Activated CD4-positive, alpha-beta T cell treated with anti-CD3 and anti-CD28 coated beads, Interleukin-2, amount 50 U/mL, for 48 hours (primary cell): ENCODE data around the gene RBKS.

Experiments used
- DNase-seq, 2 experiments: peaks; one replicate each; pipeline ENCODE4 v3.0.0-alpha.2; 2020

Gene RBKS

DNA sequence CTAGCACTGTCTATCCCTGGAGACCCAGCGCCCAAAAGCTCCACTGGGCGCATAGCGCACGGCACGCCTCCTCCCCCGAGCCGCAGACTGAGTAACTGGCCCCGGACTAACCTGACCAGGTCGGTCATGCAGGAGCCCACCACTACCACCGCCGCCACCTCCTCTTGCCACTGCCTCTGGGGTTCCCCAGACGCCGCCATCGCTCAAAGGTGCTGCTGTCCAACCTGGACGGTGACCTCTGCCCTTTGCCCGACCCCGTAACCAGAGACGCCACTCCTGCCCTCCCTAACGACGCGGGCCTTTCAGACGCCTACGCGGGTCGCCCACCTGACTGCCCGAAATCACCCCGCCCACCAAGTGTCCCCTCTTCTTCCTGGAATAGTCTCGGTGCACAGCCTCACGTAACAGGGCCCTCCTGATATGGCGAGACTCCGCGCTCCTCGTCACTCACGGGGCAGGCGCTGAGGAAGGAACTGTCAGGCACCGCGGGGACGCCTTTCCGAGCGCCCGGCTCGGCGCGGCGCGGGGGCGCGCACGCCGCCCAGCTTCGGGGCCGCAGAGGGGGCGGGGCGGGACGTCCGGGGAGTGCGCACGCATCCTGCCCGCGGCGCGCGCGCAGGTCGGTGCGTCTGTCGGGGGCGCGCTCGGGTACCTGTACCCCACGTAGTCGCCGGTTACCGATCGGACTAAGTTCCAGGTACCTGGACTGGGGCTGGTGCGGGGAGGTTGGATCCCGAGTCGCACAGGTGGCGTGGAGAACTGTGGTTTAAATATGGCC, at the start of gene RBKS, which contains the start of gene BABAM2:
TSS of gene RBKS (minus strand) at position 242 of the 778 bp plus-strand sequence. CDS start at position 200, 42 bp downstream.
TSS of gene BABAM2 (plus strand) at position 584 of the 778 bp plus-strand sequence. CDS start 3,828 bp downstream, outside the sequence.
- DNase-seq, result peak; percentile 87 to 90

DNA sequence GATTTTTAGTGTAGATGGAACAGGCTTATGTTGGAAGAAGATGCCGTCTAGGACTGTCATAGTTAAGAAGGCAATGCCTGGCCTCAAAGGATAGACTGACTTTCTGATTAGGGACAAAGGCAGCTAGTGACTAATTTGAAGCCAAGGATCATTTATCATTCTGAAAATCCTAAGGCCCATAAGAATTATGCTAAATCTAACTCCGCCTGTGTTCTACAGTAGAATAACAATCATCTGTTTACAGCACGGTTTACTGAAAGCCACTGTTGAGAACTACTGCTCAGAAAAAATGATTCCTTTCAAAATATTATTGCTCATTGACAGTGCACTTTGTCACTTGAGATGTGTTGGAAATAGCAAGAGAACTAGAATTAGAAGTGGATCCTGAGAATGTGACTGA, 44.8 kb upstream of the RBKS start:
- DNase-seq, result no peak

- no peak for DNase-seq
Observed at GRCh38 chr2:27932396-27932795, 42.2 kb upstream of the RBKS start.

DNA sequence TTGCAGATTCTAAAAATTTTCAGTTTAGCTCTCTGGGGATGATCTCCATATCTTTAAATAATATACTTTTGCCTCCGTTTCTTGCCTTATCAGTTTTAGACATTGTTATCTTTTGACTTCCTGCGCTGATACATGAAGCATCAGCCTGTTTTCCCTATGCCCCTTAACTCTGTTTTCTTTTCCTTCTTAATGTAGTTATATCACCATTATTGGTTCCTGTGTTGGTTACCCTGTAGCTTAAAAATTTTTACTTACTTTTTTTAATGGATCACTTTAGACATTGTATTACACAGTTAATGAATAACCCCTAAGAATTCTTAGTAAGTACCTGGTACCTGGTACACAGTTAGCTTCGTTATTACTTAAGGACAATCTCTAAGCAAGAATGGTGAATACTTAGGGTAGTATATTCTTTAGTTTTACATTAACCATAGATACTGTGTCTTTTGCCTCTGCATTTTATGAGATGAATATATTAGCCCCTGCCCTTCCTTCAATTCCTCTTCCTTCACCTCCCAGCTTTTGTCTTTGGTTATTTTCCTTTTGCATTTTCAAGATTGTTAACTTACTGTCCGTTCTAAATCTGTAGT, 41.3 kb upstream of the RBKS start:
- DNase-seq, result no peak

DNA sequence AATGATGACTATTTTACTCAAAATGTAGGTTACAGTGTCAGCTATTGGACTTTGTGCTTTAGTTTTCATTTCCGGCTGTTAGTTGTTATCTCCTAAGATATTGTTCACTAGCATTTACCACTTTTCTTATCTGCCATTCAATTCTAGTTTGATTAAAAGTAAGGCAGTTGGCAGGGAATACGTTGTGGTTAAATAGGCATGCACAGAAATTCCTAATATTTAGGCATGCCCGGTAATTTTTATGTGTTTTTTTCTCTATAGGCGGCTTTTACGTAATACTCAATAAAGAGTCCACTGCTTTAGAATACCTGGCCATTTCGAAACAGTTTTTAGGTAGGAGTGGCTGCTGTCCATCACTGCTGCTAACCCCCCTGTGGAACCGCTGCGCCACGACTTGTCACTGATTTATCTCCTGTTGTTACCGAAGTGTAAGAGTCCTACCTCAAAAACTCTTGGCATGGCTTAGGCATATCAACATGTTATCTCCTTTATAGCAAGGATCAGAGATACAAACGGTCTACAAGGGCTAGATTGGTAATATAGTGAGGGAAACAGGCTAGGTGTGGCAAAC, 39.8 kb upstream of the RBKS start:
- no peak for DNase-seq

DNA sequence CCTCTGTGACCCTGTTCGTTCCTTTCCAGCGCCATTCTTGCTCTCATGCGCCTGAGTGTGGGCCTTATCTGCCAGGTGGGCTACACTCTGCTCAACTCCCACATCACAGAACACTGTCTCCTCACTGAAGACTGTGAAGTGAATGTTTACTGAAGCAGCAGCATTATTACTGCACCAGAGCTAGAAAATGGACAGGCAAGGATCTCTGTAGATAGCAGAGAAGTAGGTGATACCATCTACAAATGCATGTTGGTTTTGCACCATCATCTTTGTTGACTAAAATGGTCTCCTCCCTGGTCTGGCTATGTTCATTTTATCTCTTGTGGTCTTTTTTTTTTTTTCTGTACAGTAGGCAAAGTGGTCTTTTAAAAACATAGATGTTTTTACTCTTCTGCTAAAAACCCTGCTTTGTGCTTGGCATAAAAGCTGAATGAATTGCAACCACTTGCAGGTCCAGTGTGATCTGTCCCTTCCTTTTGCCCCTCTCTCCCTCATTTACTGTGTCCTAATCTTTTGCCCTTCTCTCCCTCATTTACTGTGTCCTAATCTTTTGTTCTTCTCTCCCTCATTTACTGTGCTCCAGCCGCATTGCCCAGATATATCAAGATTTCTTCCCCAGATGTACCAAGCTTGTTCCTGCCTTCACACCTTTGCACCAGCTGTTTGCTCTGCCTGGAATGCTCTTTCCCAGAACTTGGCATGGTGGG, 35.7 kb upstream of the RBKS start:
- no peak for DNase-seq

DNA sequence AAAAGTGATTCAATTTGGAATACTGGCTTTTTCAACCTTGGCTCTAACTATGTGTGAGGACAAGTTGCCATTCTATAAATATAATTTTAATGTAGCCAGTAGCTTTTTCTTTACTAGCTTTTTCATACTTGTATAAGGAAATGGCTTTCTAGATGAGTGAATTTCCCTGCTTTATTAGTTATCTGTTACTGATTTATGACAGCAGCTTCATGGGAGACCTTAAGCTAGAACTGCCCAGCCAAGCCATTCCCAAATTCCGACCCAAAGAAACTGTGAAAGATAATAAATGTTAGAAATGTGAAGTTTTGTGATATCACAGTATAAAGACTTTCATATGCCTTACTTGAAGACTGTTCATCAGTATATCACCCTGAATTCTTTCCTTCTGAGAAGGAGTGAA, 32.7 kb upstream of the RBKS start:
- DNase-seq, result no peak

DNA sequence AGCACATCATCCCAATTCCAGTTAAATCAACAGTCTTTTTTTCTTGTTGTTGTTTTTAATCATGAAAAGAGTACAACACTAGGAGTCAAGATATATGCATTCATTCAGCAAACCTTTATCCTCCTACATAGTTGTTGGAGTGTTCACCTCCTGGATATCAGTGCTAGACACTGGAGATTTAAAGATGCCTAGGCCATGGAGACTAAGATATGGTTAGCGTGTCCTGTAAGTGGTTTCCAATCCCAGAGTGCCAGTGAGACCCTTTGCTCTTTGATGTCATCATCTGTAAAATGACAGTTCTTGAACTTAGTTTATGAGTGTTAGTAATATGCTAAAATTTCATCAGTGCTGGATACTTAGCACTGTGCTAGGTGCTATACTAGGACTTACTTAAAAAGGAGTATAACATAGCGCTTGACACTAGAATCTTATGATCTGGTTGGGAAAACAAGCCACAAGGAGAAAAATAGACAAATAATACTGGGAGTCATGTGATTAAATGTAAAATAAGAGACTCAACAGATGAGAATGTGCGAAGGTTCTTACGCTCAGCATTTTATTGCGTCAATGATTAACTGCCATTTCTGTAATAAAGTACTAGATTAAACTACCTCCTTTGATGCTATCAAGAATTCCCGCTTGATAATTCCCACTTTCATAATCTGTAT, 31.8 kb upstream of the RBKS start:
- no peak for DNase-seq

- DNase-seq, result no peak
Observed at GRCh38 chr2:27921424-27921823, 31.2 kb upstream of the RBKS start.

GRCh38 chr2:27920148-27920885, 30.1 kb upstream of the RBKS start:
- DNase-seq, result no peak

DNA sequence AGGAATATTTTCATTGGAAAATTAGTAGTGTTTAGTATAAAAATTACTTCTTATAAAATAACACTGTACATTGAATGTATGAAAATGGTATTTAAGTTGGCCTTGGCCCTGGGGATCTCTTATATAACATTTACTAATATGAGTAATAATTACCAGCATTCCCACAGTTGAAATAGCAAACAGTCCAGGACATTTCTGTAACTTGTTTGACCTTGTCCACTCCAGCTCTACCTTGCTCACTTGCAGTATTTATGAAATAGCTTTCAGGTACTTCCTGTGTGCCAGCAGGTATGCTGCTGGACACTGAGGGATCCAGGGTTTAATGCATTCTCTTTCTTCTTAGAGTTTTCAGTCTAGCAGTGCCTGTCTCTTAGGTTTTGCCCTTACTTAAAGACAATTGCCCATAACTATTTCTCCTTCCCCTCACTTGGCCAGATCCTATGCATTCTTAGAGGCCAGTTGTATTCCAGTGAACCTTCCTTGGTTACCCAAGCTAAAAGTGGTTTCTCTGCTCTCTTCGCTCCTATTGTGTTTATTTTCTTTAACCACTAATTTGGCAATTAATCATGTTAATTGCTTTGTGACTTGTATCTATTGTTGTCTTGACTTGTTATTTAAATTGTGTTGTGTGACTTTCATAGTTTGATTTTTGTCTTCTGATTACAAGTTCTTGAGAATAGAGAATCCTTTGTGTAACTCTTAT, 26.3 kb upstream of the RBKS start:
- no peak for DNase-seq

DNA sequence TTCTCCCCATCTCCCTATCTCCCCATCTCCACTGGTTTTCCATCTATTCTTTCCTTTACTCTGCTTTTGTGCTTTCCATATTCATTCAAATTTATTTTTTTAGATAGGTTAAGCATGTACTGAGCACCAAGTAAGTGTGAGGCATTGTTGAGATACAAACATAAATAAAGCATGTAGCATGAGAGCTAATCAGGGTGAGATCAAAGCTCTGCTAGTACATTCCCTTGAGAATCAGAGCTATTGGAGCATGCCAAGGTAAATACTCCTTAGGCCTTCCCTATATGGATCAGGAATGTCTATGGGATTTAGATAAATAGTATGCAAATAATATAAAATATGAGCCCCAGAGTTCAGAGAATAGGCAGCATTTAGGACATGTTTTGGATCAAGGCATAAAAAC, 25.7 kb upstream of the RBKS start:
- DNase-seq, result no peak

GRCh38 chr2:27915191-27915590, 25.0 kb upstream of the RBKS start:
- no peak for DNase-seq

DNA sequence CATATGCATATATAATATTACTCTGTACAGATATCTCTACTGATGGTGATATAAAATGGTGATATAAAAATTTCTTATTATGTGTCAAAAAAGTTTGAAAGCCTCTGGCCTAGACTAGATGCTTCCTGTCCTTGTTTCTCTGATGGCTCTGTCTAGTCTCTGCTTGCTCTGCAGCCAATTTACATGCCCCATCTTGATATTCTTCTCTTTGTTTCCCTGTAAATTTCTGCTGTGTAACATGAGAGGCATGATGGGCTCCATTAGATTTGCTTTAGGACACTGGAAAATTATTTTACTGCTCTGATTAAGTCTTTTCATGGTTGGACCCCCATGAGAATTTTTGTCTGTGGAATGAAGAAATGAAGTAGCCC, 24.6 kb upstream of the RBKS start:
- DNase-seq, result no peak

- no peak for DNase-seq
Observed at GRCh38 chr2:27914041-27914804, 24.0 kb upstream of the RBKS start.

- DNase-seq, result no peak
Observed at GRCh38 chr2:27912512-27912911, 22.3 kb upstream of the RBKS start.

DNA sequence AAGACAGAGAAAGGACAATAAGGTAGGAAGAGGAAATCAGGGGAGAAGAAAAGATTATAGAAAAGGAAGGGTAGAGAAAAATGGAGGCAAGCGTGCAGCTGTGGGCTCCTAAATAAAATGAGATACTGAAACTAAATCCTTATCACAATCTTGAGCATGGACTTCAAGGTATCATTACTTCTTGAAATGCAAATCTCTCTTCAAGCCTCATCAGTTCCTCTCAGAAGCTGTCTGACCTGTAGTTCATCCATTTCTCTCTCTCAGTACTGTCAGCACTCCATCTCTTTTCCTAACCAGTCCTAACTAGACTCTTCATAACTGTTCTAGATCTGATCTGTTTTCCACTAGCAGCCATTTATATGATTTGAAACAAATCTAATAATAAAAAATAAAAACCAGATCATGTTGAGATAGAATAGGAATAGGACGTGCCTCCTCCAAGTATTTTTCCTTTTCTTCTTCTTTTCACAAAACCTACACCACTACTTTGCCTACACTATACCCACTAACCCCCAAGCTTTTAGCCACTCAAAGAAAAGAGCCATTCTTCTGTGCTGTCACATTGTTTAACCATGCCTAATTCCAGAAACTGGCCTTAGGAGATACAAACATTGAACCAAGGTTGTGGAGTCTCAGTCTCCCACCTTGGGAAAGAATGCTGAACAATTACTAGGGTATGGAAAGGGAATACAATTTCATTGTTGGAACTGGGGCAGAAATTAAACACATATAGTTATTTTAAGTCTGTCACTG, 21.4 kb upstream of the RBKS start:
- no peak for DNase-seq

- no peak for DNase-seq
Observed at GRCh38 chr2:27909901-27910300, 19.7 kb upstream of the RBKS start.

DNA sequence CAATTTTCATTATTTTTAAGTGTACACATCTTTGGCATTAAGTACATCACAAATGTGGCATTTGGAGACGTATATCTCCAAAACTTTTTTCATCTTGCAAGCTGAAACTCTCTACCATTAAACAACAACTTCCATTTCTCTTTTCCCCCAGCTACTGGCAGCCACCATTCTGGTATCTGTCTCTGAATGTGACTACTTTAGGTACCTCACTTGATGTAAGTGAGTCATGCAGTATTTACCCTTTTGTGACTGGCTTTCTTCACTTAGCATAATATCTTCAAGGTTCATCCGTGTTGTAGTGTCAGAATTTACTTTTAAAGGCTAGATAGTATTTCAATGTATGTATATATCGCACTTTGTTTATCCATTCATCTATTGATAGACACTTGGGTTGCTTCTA, 17.4 kb upstream of the RBKS start:
- no peak for DNase-seq

DNA sequence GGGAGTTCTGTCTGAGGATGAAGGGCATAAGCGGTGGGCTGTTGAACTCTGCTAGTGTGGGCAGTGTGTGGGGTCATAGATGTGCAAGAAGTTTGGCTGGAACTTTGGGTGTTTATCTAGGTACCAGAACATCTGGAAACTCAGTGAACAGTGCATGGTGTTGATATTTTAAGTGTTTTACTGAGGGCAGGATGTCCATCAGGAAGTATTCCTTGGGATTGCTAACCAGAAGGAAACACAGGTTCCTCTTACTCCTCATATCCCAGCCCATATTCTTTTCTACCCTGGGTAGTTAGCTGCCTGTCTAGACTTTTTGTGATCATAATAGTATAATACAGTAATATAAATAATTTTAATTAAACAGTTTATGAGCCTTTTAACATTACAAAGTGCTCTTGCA, 15.9 kb upstream of the RBKS start:
- no peak for DNase-seq

GRCh38 chr2:27904405-27904665, 14.1 kb upstream of the RBKS start:
- DNase-seq, result no peak
